Esophagus muscularis mucosa (tissue), 4 donors: ENCODE data around the gene CDK5R2. TPM values are rescaled to one million over a fixed set of nuclear protein-coding genes. Genes with fewer than 3 reads are reported as not detected.
A peak's percentile ranks its signal among the peaks of the same experiment; 100 is the strongest.

ENCODE experiments used
- DNase-seq: peaks from one replicate; pipeline ENCODE4 v3.0.0-alpha.2; 2017; ENCODE audit errors: extremely low spot score
- H3K27ac ChIP-seq, 4 donors: fragments of 200-600 bp; sonication (generic); replicated peaks in 1 of 4; 1 replicate in 3 of 4; 2 replicates in 1 of 4; pipeline ENCODE4 v1.5.1; 2016 to 2019; ENCODE audit warnings: mild to moderate bottlenecking in 1 of 4
- H3K27me3 ChIP-seq, 4 donors: fragments of 200-600 bp; sonication (generic); one replicate each; pipeline versions ENCODE4 v1.5.1 to v1.6.0; 2016 to 2019
- H3K36me3 ChIP-seq, 4 donors: fragments of 200-600 bp; sonication (generic); one replicate each; pipeline ENCODE4 v1.5.1; 2016 to 2019
- H3K4me1 ChIP-seq, 4 donors: fragments of 200-600 bp; sonication (generic); one replicate each; pipeline ENCODE4 v1.5.1; 2016 to 2019
- H3K4me3 ChIP-seq, 4 donors: fragments of 200-600 bp; sonication (generic); 1 replicate in 2 of 4; 2 replicates in 2 of 4; pipeline ENCODE4 v1.5.1; 2016 to 2019; ENCODE audit warnings: mild to moderate bottlenecking in 4 of 4, moderate library complexity in 1 of 4
- H3K9me3 ChIP-seq, 4 donors: fragments of 200-600 bp; sonication (generic); 1 replicate in 3 of 4; 2 replicates in 1 of 4; pipeline ENCODE4 v1.5.1; 2016 to 2019
- EP300 ChIP-seq: sonication (generic); formaldehyde crosslinking; IDR thresholded peaks from one replicate; pipeline ENCODE4 v1.6.1; 2017; ENCODE audit warnings: antibody characterized with exemption
- POLR2A ChIP-seq: fragments of 450-650 bp; IDR thresholded peaks from one replicate; pipeline ENCODE4 v1.6.1; 2017; ENCODE audit warnings: antibody characterized with exemption, moderate library complexity, mild to moderate bottlenecking, low read depth
- POLR2AphosphoS5 ChIP-seq, 2 donors: sonication (generic); formaldehyde crosslinking; IDR thresholded peaks; one replicate each; pipeline ENCODE4 v1.6.1; 2017; ENCODE audit warnings: antibody characterized with exemption in 2 of 2
- WGBS: methylation state at CpG from one replicate; pipeline ENCODE4 v1.1.5; 2018; 5-methylcytosine and 5-hydroxymethylcytosine counted together
- intact Hi-C: fragments of 100-400 bp; cut with DNase I; formaldehyde crosslinking; loops from one replicate; pipeline ENCODE4 v1.15.1; 2023
- total RNA-seq, 4 donors: library from RNA; depleted of rRNA; stranded (reverse); fragments of >200 nt; gene quantifications; one replicate each; pipeline versions ENCODE4 v1.1.0 to v1.2.1, GENCODE V29; 2016
- TF ChIP-seq, protein P1 (sequence below), 3 experiments: fragments of 200-600 bp in 2 of 3; fragments of 450-650 bp in 1 of 3; sonication (generic) in 2 of 3; IDR thresholded peaks; one replicate each; pipeline ENCODE4 v1.5.1; 2017 to 2019; ENCODE audit warnings: antibody characterized with exemption in 3 of 3, mild to moderate bottlenecking in 2 of 3, moderate library complexity in 1 of 3

Gene CDK5R2
- total RNA-seq, 4 donors from 2014 or later, result under 0.01 to 0.52 (median 0.33) TPM; not detected in 1

GRCh38 chr2:218960309-218961165 is 1.1 kb downstream of the CDK5R2 start:
- Histone ChIP-seq H3K4me1 (peaks cover 0 to 46% (median 33%) of the 10 kb centered on the region in 4 donors), H3K27ac (no peak overlapping the region), H3K36me3 (no peaks in the 10 kb centered on the region), H3K4me3 (peak overlapping the region in 3 of 4 donors; percentile 47 to 54 (median 49)), H3K9me3 (no peaks in the 10 kb centered on the region), H3K27me3 (peaks cover 0 to 98% (median 57%) of the 10 kb centered on the region in 4 donors)
- WGBS, result 3% methylated on average over 18 of the region's 87 CpGs
- DNase-seq, result no peak
- TF ChIP-seq EP300, result no peak
- no peak for TF ChIP-seq POLR2AphosphoS5 (IDR thresholded peaks at IDR 0.05)
- no peak for TF ChIP-seq POLR2A
- TF ChIP-seq, protein P1, sequence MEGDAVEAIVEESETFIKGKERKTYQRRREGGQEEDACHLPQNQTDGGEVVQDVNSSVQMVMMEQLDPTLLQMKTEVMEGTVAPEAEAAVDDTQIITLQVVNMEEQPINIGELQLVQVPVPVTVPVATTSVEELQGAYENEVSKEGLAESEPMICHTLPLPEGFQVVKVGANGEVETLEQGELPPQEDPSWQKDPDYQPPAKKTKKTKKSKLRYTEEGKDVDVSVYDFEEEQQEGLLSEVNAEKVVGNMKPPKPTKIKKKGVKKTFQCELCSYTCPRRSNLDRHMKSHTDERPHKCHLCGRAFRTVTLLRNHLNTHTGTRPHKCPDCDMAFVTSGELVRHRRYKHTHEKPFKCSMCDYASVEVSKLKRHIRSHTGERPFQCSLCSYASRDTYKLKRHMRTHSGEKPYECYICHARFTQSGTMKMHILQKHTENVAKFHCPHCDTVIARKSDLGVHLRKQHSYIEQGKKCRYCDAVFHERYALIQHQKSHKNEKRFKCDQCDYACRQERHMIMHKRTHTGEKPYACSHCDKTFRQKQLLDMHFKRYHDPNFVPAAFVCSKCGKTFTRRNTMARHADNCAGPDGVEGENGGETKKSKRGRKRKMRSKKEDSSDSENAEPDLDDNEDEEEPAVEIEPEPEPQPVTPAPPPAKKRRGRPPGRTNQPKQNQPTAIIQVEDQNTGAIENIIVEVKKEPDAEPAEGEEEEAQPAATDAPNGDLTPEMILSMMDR (IDR thresholded peaks at IDR 0.05), result no peak
- intact Hi-C loops, result no loop called here

GRCh38 chr2:218961229-218961628 is 1.8 kb downstream of the CDK5R2 start:
- Histone ChIP-seq H3K36me3 (no peaks in the 10 kb centered on the region), H3K27me3 (peaks cover 0 to 97% (median 58%) of the 10 kb centered on the region in 4 donors), H3K4me1 (peaks cover 0 to 46% (median 33%) of the 10 kb centered on the region in 4 donors), H3K27ac (no peak overlapping the region), H3K9me3 (no peaks in the 10 kb centered on the region), H3K4me3 (no peak overlapping the region)
- DNase-seq, result no peak
- TF ChIP-seq POLR2A (no peak), POLR2AphosphoS5 (IDR thresholded peaks at IDR 0.05) (no peak), EP300 (no peak)
- TF ChIP-seq, protein P1 (IDR thresholded peaks at IDR 0.05), result no peak
- intact Hi-C loops, result no loop called here
- 10% methylated on average over 4 of the region's 4 CpGs for WGBS

GRCh38 chr2:218961651-218962570 is 2.4 kb downstream of the CDK5R2 start:
- H3K4me3 ChIP-seq, result no peak overlapping the region
- no peaks in the 10 kb centered on the region for H3K36me3 ChIP-seq
- H3K27me3 ChIP-seq, result peaks cover 0 to 97% (median 58%) of the 10 kb centered on the region in 4 donors
- no peaks in the 10 kb centered on the region for H3K9me3 ChIP-seq
- TF ChIP-seq, protein P1 (IDR thresholded peaks at IDR 0.05), result no peak
- TF ChIP-seq POLR2AphosphoS5 (IDR thresholded peaks at IDR 0.05) (no peak), EP300 (no peak), POLR2A (no peak)
- no peak overlapping the region for H3K27ac ChIP-seq
- H3K4me1 ChIP-seq, result peaks cover 0 to 46% (median 33%) of the 10 kb centered on the region in 4 donors
- intact Hi-C loops, result no loop called here
- WGBS, result 14% methylated on average over 34 of the region's 34 CpGs
- no peak for DNase-seq

GRCh38 chr2:218962859-218963492 is 3.5 kb downstream of the CDK5R2 start:
- Histone ChIP-seq H3K9me3 (no peaks in the 10 kb centered on the region), H3K4me1 (peaks cover 0 to 46% (median 33%) of the 10 kb centered on the region in 4 donors), H3K4me3 (peak overlapping the region in 1 of 4 donors; percentile 3), H3K36me3 (no peaks in the 10 kb centered on the region), H3K27ac (no peak overlapping the region), H3K27me3 (peaks cover 0 to 93% (median 58%) of the 10 kb centered on the region in 4 donors)
- no peak for DNase-seq
- intact Hi-C loops, result no loop called here
- WGBS, result 4% methylated on average over 35 of the region's 42 CpGs
- TF ChIP-seq EP300 (no peak), POLR2A (no peak), POLR2AphosphoS5 (IDR thresholded peaks at IDR 0.05) (no peak)
- TF ChIP-seq, protein P1 (IDR thresholded peaks at IDR 0.05), result no peak
